ENCODE results near the gene CYP19A1. TPM values are rescaled to one million over a fixed set of nuclear protein-coding genes. Genes with fewer than 3 reads are reported as not detected.

CYP19A1 gene
- total and polyA plus RNA-seq, 9 of the 15 experiments (the other 6 are each of a cell fraction or from before 2014, with no cell fraction given): 0.16 to 0.63 (median 0.47) TPM; not detected in 3

DNA sequence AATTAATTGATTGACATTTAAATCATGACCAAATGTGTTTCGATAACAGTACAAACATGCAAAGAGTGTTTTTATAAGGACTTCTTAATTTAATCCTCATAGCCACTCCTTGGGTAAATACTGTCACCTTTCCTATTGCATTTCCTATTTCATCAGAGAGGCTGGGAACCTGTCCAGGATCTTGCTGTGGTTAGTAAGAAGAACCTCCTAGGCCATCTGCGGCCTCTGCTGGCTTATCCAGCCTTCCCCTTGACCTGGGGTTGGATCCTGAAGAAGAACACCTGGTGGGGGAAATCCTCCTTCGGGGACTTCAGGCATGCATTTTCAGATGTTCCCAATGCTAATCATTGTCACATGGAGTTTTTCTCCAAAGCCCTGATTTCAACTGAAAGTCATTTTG lies 28.5 kb upstream of the CYP19A1 start (continued):
- TF ChIP-seq, protein P1, sequence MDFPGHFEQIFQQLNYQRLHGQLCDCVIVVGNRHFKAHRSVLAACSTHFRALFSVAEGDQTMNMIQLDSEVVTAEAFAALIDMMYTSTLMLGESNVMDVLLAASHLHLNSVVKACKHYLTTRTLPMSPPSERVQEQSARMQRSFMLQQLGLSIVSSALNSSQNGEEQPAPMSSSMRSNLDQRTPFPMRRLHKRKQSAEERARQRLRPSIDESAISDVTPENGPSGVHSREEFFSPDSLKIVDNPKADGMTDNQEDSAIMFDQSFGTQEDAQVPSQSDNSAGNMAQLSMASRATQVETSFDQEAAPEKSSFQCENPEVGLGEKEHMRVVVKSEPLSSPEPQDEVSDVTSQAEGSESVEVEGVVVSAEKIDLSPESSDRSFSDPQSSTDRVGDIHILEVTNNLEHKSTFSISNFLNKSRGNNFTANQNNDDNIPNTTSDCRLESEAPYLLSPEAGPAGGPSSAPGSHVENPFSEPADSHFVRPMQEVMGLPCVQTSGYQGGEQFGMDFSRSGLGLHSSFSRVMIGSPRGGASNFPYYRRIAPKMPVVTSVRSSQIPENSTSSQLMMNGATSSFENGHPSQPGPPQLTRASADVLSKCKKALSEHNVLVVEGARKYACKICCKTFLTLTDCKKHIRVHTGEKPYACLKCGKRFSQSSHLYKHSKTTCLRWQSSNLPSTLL (IDR thresholded peaks at IDR 0.05): no peak
- TF ChIP-seq ZNF695 (CRISPR knock-in tag; IDR thresholded peaks at IDR 0.05): no peak

DNA sequence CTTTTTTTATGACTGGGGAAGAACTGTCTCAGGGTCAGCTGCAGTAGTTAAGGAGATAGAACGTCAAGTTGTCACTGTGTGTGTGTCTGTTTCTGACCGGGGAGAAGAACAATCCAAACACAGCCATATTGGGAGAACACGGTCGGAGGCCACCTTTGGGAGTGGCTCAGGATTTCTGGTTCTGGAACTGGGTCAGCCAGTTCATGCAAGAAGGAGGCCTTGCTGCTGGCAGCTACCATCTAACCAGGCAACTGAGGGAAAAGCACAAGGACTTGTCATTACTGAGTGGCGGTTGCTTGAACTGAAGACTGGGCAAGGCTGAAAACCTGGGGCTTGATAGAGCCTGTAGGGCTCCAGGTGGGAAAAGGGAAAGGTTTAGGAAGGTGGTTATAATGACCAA lies 27.7 kb upstream of the CYP19A1 start:
- H3K4me3 ChIP-seq: no peak overlapping the region
- 0 out of 2 replicates have a peak, but pooled peaks cover 4% of the 10 kb centered on the region for H4K20me1 ChIP-seq (replicated peaks; ENCODE audit: control insufficient read depth, insufficient read depth, low read length)
- no peak for ATAC-seq
- no peaks in the 10 kb centered on the region for H3K9me3 ChIP-seq (replicated peaks; ENCODE audit: control insufficient read depth, insufficient read depth, low read depth, low read length)
- in situ Hi-C loops (cut with MboI): no loop called here
- TF ChIP-seq TCF7L2 (IDR thresholded peaks at IDR 0.05; ENCODE audit: low read depth, low read length): no peak
- no peak for TF ChIP-seq CBFA2T3 (IDR thresholded peaks at IDR 0.05)
- TF ChIP-seq KLF6 (CRISPR knock-in tag; IDR thresholded peaks at IDR 0.05; ENCODE audit: borderline replicate concordance): no peak
- TF ChIP-seq, protein P2, sequence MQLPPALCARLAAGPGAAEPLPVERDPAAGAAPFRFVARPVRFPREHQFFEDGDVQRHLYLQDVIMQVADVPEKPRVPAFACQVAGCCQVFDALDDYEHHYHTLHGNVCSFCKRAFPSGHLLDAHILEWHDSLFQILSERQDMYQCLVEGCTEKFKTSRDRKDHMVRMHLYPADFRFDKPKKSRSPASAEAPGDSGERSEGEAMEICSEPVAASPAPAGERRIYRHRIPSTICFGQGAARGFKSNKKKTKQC (CRISPR knock-in tag; IDR thresholded peaks at IDR 0.05): no peak
- TF ChIP-seq PTTG1 (tag; IDR thresholded peaks at IDR 0.05; ENCODE audit: low read depth): no peak
- TF ChIP-seq FOXP1 (CRISPR knock-in tag; IDR thresholded peaks at IDR 0.05): no peak
- no peak for TF ChIP-seq HCFC1 (IDR thresholded peaks at IDR 0.05; ENCODE audit: low read depth, low read length)
- TF ChIP-seq, protein P3, sequence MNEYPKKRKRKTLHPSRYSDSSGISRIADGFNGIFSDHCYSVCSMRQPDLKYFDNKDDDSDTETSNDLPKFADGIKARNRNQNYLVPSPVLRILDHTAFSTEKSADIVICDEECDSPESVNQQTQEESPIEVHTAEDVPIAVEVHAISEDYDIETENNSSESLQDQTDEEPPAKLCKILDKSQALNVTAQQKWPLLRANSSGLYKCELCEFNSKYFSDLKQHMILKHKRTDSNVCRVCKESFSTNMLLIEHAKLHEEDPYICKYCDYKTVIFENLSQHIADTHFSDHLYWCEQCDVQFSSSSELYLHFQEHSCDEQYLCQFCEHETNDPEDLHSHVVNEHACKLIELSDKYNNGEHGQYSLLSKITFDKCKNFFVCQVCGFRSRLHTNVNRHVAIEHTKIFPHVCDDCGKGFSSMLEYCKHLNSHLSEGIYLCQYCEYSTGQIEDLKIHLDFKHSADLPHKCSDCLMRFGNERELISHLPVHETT (CRISPR knock-in tag; conservative IDR thresholded peaks at IDR 0.05 in 1 of 2, IDR thresholded peaks at IDR 0.05 in 1 of 2): no peak
- TF ChIP-seq, protein P4, sequence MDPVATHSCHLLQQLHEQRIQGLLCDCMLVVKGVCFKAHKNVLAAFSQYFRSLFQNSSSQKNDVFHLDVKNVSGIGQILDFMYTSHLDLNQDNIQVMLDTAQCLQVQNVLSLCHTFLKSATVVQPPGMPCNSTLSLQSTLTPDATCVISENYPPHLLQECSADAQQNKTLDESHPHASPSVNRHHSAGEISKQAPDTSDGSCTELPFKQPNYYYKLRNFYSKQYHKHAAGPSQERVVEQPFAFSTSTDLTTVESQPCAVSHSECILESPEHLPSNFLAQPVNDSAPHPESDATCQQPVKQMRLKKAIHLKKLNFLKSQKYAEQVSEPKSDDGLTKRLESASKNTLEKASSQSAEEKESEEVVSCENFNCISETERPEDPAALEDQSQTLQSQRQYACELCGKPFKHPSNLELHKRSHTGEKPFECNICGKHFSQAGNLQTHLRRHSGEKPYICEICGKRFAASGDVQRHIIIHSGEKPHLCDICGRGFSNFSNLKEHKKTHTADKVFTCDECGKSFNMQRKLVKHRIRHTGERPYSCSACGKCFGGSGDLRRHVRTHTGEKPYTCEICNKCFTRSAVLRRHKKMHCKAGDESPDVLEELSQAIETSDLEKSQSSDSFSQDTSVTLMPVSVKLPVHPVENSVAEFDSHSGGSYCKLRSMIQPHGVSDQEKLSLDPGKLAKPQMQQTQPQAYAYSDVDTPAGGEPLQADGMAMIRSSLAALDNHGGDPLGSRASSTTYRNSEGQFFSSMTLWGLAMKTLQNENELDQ (CRISPR knock-in tag; IDR thresholded peaks at IDR 0.05; ENCODE audit: borderline replicate concordance): no peak
- no peak for TF ChIP-seq ZFP1 (CRISPR knock-in tag; IDR thresholded peaks at IDR 0.05)
- no peak for TF ChIP-seq ZNF239 (CRISPR knock-in tag; IDR thresholded peaks at IDR 0.05)
- TF ChIP-seq ZZZ3 (IDR thresholded peaks at IDR 0.05): no peak
- TF ChIP-seq ZNF764 (CRISPR knock-in tag; IDR thresholded peaks at IDR 0.05; ENCODE audit: low read depth): no peak
- H3K9ac ChIP-seq (ENCODE audit: insufficient read depth in 1 of 2, low read depth in 2 of 2, low read length in 2 of 2): no peak overlapping the region
- ChIA-PET POLR2A (no interaction called here), CTCF (ENCODE audit: low intra/inter-chr PET ratio) (no interaction called here)
- no TSS peak for BruUV-seq (replicated peaks)
- H3K79me2 ChIP-seq (ENCODE audit: control insufficient read depth, insufficient read depth, low read length): no peaks in the 10 kb centered on the region
- WGBS (ENCODE audit: insufficient coverage, low coverage, missing lambda C conversion rate): 5% methylated on average over 5 of the region's 5 CpGs
- peaks cover 15% of the 10 kb centered on the region in 2 experiments for H3K27me3 ChIP-seq (ENCODE audit: control insufficient read depth in 2 of 2, insufficient read depth in 2 of 2, low read length in 2 of 2)
- FAIRE-seq: no peak
- DNase-seq (ENCODE audit: extremely low read depth in 1 of 4, low spot score in 3 of 4): no peak
- no peaks in the 10 kb centered on the region for H3K9me1 ChIP-seq (ENCODE audit: control insufficient read depth, insufficient read depth, low read length)
- no peaks in the 10 kb centered on the region for H3K36me3 ChIP-seq (ENCODE audit: control insufficient read depth, insufficient read depth, low read length)
- H2AFZ ChIP-seq (ENCODE audit: low read depth, low read length): no peak overlapping the region
- no peaks in the 10 kb centered on the region for H3K4me1 ChIP-seq (replicated peaks in 1 of 2; ENCODE audit: control insufficient read depth in 2 of 2, insufficient read depth in 2 of 2, low read length in 2 of 2)
- no peak overlapping the region for H3K27ac ChIP-seq (ENCODE audit: extremely low read depth, low read depth, low read length)
- H3K4me2 ChIP-seq (ENCODE audit: insufficient read depth, low read length): no peak overlapping the region
- intact Hi-C loops (cut with micrococcal nuclease): no loop called here

All from K562 (cell line).